Activated CD4-positive, alpha-beta memory T cell treated with anti-CD3 and anti-CD28 coated beads, Interleukin-2, amount 10 ng/mL, durations not matched to agents 7 days and 5 days (primary cell): ENCODE measurements around the gene RGS3. TPM values are rescaled to one million over a fixed set of nuclear protein-coding genes. Genes with fewer than 3 reads are reported as not detected.

Experiments
- CTCF ChIA-PET: fragments of 350-600 bp; sonication (Branson Sonifier 250); formaldehyde crosslinking; loops from one replicate; lab custom pipeline; 2021; ENCODE audit warnings: antibody characterized with exemption, inconsistent platforms; lab: Charles Lee
- POLR2A ChIA-PET: fragments of 350-600 bp; sonication (Branson Sonifier 250); formaldehyde crosslinking; loops from one replicate; lab custom pipeline; 2021; ENCODE audit warnings: antibody characterized with exemption; lab: Charles Lee
- DNase-seq: peaks from one replicate; pipeline ENCODE4 v3.0.0-alpha.2; 2020
- H3K27ac Mint-ChIP-seq: one replicate; pipeline ENCODE4 v1.8.0; 2021; ENCODE audit warnings: mild to moderate bottlenecking, mixed read lengths
- H3K27me3 Mint-ChIP-seq: one replicate; pipeline ENCODE4 v1.8.0; 2021; ENCODE audit warnings: mixed read lengths
- H3K36me3 Mint-ChIP-seq: one replicate; pipeline ENCODE4 v1.8.0; 2021; ENCODE audit warnings: low read depth, mixed read lengths
- H3K4me1 Mint-ChIP-seq: one replicate; pipeline ENCODE4 v1.8.0; 2021; ENCODE audit warnings: mixed read lengths
- H3K4me3 Mint-ChIP-seq: one replicate; pipeline ENCODE4 v1.8.0; 2021; ENCODE audit warnings: mild to moderate bottlenecking, mixed read lengths
- H3K9me3 Mint-ChIP-seq: one replicate; pipeline ENCODE4 v1.8.0; 2021; ENCODE audit warnings: mixed read lengths
- total RNA-seq, 2 experiments: library from RNA; stranded (reverse); gene quantifications; one replicate each; pipeline ENCODE4 v1.2.3, GENCODE V29; 2021

Gene RGS3
- total RNA-seq, 2 experiments from 2014 or later, result 22.7 to 24.0 TPM

DNA sequence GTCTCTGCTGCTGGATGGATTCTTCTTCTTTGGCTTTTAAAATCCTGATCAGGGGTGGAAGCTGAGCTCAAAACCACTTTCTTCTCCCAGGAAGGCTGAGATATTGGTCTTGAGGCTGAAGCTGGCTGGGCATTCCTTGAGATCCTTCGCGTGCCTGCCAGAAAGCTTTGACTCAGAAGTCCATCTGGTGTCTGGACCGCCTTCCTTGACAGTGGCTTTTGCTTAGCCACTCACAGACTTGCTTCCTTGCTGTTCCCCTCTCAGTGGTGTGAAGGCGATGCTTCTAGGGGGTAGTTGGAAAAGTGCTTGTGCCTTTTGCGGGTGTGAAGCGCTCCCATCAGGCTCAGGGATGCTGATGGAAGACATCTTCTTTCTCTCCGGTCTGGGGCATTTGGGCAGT is 45.9 kb downstream of the RGS3 start:
- ChIA-PET POLR2A (interaction anchor here (1.0 to 1.2 kb wide), 3 partner anchors 8 to 70 kb away, joined by 3 to 4 read pairs (median 3); no protein-coding TSS in a partner anchor), CTCF (interaction anchor here (1.2 to 3.4 kb wide), 2 partner anchors 69 to 70 kb away, joined by 4 to 21 read pairs; no protein-coding TSS in a partner anchor)
- Mint-ChIP-seq H3K4me1 (peaks cover 37% of the 10 kb centered on the region), H3K27me3 (peaks cover 3% of the 10 kb centered on the region), H3K4me3 (no peak overlapping the region), H3K27ac (no peak overlapping the region), H3K9me3 (no peaks in the 10 kb centered on the region), H3K36me3 (no peaks in the 10 kb centered on the region)
- no peak for DNase-seq

- ChIA-PET CTCF (interaction anchor here (1.5 to 3.4 kb wide), 3 partner anchors 10 to 71 kb away, joined by 6 to 21 read pairs (median 7); no protein-coding TSS in a partner anchor), POLR2A (interaction anchor here (1.1 kb wide), 1 partner anchor 60 kb away, joined by 4 read pairs; no protein-coding TSS in a partner anchor)
- no peak overlapping the region for H3K27ac Mint-ChIP-seq
- no peaks in the 10 kb centered on the region for H3K9me3 Mint-ChIP-seq
- H3K4me3 Mint-ChIP-seq, result no peak overlapping the region
- no peak for DNase-seq
- H3K4me1 Mint-ChIP-seq, result peaks cover 40% of the 10 kb centered on the region
- no peaks in the 10 kb centered on the region for H3K36me3 Mint-ChIP-seq
- peaks cover 3% of the 10 kb centered on the region for H3K27me3 Mint-ChIP-seq
Observed at GRCh38 chr9:113511047-113511521, 47.6 kb downstream of the RGS3 start.

- ChIA-PET POLR2A (interaction anchor here (0.9 to 4.0 kb wide), 10 partner anchors 8 to 102 kb away, joined by 3 to 59 read pairs (median 4); partner anchors contain the start of genes C9orf43 and POLE3), CTCF (interaction anchor here (0.5 to 3.4 kb wide), 9 partner anchors 9 to 239 kb away, joined by 3 to 21 read pairs (median 5); partner anchors contain the start of genes ALAD, C9orf43 and POLE3)
- H3K4me3 Mint-ChIP-seq, result peak overlapping the region; percentile 23
- peaks cover 3% of the 10 kb centered on the region for H3K27me3 Mint-ChIP-seq
- H3K27ac Mint-ChIP-seq, result peak overlapping the region; percentile 86
- H3K9me3 Mint-ChIP-seq, result no peaks in the 10 kb centered on the region
- no peaks in the 10 kb centered on the region for H3K36me3 Mint-ChIP-seq
- H3K4me1 Mint-ChIP-seq, result peaks cover 46% of the 10 kb centered on the region
- DNase-seq, result peak; percentile 79
Observed at GRCh38 chr9:113511856-113512761, 48.6 kb downstream of the RGS3 start.

- ChIA-PET CTCF (interaction anchor here (0.6 to 3.4 kb wide), 5 partner anchors 66 to 186 kb away, joined by 3 to 21 read pairs (median 5); partner anchors contain the start of gene ALAD), POLR2A (interaction anchor here (1.0 to 4.0 kb wide), 5 partner anchors 7 to 67 kb away, joined by 3 to 59 read pairs (median 3); no protein-coding TSS in a partner anchor)
- no peaks in the 10 kb centered on the region for H3K36me3 Mint-ChIP-seq
- peak overlapping the region; percentile 86 for H3K27ac Mint-ChIP-seq
- H3K27me3 Mint-ChIP-seq, result peaks cover 3% of the 10 kb centered on the region
- peaks cover 56% of the 10 kb centered on the region for H3K4me1 Mint-ChIP-seq
- peak overlapping the region; percentile 22 for H3K4me3 Mint-ChIP-seq
- DNase-seq, result no peak
- H3K9me3 Mint-ChIP-seq, result no peaks in the 10 kb centered on the region
Observed at GRCh38 chr9:113513111-113513510, 49.6 kb downstream of the RGS3 start.

DNA sequence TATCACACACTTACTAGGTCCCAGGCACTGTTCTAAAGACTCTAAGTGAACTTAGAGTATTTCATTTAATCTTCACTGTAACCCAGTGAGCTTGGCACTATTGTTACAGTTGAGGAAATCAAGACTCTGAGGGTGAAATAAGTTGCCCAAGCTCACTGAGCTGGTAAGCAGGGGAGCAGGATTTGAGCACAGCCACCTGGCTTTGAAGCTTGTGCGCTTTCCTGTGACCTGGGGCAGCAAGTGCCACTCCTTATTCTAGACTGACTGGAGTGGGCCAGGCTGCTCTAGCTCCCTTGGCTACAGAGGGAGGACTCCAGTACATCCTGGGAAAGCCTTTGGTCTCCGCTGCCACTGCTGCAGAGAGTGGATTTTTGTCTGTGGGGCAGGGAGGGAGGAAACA is 50.0 kb downstream of the RGS3 start:
- no peak for DNase-seq
- Mint-ChIP-seq H3K27ac (peak overlapping the region; percentile 86), H3K9me3 (no peaks in the 10 kb centered on the region), H3K36me3 (no peaks in the 10 kb centered on the region), H3K4me3 (no peak overlapping the region), H3K27me3 (peaks cover 3% of the 10 kb centered on the region), H3K4me1 (peaks cover 58% of the 10 kb centered on the region)
- ChIA-PET CTCF (interaction anchor here (1.9 to 2.0 kb wide), 2 partner anchors 65 to 113 kb away, joined by 5 to 7 read pairs; partner anchors contain the start of gene ALAD), POLR2A (interaction anchor here (2.0 to 4.0 kb wide), 2 partner anchors 10 to 67 kb away, joined by 16 to 59 read pairs; no protein-coding TSS in a partner anchor)

GRCh38 chr9:113514061-113514460 is 50.5 kb downstream of the RGS3 start:
- H3K4me3 Mint-ChIP-seq, result no peak overlapping the region

DNA sequence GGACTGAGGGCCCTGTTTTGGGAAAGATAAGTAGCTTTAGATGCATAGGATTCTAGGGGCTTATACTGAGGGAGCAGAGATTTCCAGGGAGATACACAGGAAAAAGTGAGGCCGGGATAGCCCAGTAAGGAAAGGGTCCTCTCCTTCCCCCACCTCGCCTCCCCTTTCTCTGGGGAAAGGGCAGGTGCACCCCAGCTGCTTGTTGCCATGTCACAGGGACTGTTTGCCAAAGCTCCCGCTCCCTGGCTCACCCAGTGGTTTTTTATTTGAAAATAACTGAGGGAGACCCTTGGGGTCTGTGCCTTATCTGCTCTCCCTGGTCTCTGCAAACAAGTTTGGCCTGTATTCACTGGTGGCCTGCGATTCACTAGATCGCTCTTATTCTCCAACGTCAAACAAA is 51.2 kb downstream of the RGS3 start:
- DNase-seq, result no peak
- Mint-ChIP-seq H3K36me3 (no peaks in the 10 kb centered on the region), H3K27me3 (peaks cover 3% of the 10 kb centered on the region), H3K4me3 (no peak overlapping the region), H3K9me3 (no peaks in the 10 kb centered on the region), H3K27ac (no peak overlapping the region), H3K4me1 (peaks cover 70% of the 10 kb centered on the region)
- POLR2A ChIA-PET, result interaction anchor here (4.0 kb wide), 1 partner anchor 66 kb away, joined by 59 read pairs; no protein-coding TSS in a partner anchor
- CTCF ChIA-PET, result interaction anchor here (2.0 kb wide), 1 partner anchor 64 kb away, joined by 7 read pairs; no protein-coding TSS in a partner anchor

More at GRCh38 chr9:113514061-113514460, 50.5 kb downstream of the RGS3 start:
- ChIA-PET CTCF (interaction anchor here (2.0 kb wide), 1 partner anchor 65 kb away, joined by 7 read pairs; no protein-coding TSS in a partner anchor), POLR2A (interaction anchor here (4.0 kb wide), 1 partner anchor 66 kb away, joined by 59 read pairs; no protein-coding TSS in a partner anchor)
- H3K9me3 Mint-ChIP-seq, result no peaks in the 10 kb centered on the region
- H3K36me3 Mint-ChIP-seq, result no peaks in the 10 kb centered on the region
- no peak overlapping the region for H3K27ac Mint-ChIP-seq
- H3K4me1 Mint-ChIP-seq, result peaks cover 63% of the 10 kb centered on the region
- H3K27me3 Mint-ChIP-seq, result peaks cover 3% of the 10 kb centered on the region
- DNase-seq, result no peak

- H3K4me1 Mint-ChIP-seq, result peaks cover 79% of the 10 kb centered on the region
- H3K27ac Mint-ChIP-seq, result no peak overlapping the region
- no peaks in the 10 kb centered on the region for H3K9me3 Mint-ChIP-seq
- peaks cover 3% of the 10 kb centered on the region for H3K27me3 Mint-ChIP-seq
- no peak overlapping the region for H3K4me3 Mint-ChIP-seq
- CTCF ChIA-PET, result interaction anchor here (3.9 kb wide), 1 partner anchor 63 kb away, joined by 26 read pairs; no protein-coding TSS in a partner anchor
- H3K36me3 Mint-ChIP-seq, result peaks cover 2% of the 10 kb centered on the region
- no peak for DNase-seq
- POLR2A ChIA-PET, result interaction anchor here (3.4 to 4.3 kb wide), 2 partner anchors 63 to 66 kb away, joined by 25 to 59 read pairs; no protein-coding TSS in a partner anchor
Observed at GRCh38 chr9:113515862-113516261, 52.3 kb downstream of the RGS3 start.

- Mint-ChIP-seq H3K4me3 (peak overlapping the region; percentile 78), H3K4me1 (peaks cover 76% of the 10 kb centered on the region), H3K27ac (peak overlapping the region; percentile 93), H3K9me3 (no peaks in the 10 kb centered on the region), H3K36me3 (peaks cover 2% of the 10 kb centered on the region), H3K27me3 (peaks cover 3% of the 10 kb centered on the region)
- DNase-seq, result peak; percentile 81
- CTCF ChIA-PET, result interaction anchor here (0.6 to 3.9 kb wide), 14 partner anchors 11 to 1329 kb away, joined by 3 to 26 read pairs (median 4); partner anchors contain the start of genes ALAD, C9orf43 and POLE3
- POLR2A ChIA-PET, result interaction anchor here (0.7 to 4.3 kb wide), 16 partner anchors 10 to 284 kb away, joined by 3 to 59 read pairs (median 4); partner anchors contain the start of genes ALAD, BSPRY, C9orf43 and CDC26
Observed at GRCh38 chr9:113516840-113517577, 53.5 kb downstream of the RGS3 start.

DNA sequence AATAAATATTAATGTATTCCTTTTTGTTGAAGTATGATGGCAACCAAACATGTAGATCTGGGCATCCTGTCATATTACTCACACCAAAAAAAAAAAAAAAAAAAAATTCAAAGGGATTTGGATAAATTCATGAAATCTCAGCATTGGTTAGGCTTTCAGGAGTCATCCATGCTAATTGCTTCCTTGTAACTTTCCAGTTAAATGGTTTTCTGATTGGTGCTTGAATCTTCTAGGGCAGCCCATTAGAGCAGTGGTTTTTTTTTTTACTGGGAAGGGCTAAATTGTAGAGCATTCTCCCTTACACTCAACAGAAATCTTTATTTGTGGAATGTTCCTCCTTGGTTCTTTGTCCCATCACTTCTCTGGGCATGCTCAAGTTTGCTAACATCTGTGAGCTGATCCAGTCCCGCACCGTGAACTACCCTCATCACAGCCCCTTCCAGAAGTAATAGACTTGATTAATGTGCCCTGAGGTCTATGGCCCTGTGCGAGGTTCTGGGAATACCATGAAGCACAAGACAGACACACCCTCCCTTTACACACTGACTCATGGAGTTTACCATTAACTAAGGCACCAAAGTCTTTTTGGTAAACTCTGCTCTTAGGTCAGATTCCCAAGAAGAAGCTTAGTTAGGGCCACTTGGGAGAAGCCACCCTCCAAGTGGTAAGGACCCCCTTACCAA is 56.0 kb downstream of the RGS3 start:
- no peaks in the 10 kb centered on the region for H3K9me3 Mint-ChIP-seq
- ChIA-PET CTCF (interaction anchor here (0.7 to 3.9 kb wide), 4 partner anchors 60 to 109 kb away, joined by 3 to 26 read pairs (median 6); partner anchors contain the start of genes C9orf43 and POLE3), POLR2A (interaction anchor here (4.1 to 4.3 kb wide), 2 partner anchors 60 to 109 kb away, joined by 18 to 59 read pairs; partner anchors contain the start of genes C9orf43 and POLE3)
- H3K27me3 Mint-ChIP-seq, result no peaks in the 10 kb centered on the region
- DNase-seq, result no peak
- peaks cover 15% of the 10 kb centered on the region for H3K36me3 Mint-ChIP-seq
- no peak overlapping the region for H3K27ac Mint-ChIP-seq
- H3K4me1 Mint-ChIP-seq, result peaks cover 79% of the 10 kb centered on the region
- peak overlapping the region; percentile 24 for H3K4me3 Mint-ChIP-seq
